H9 (cell line): ENCODE data around the gene COL23A1. TPM values are rescaled to one million over a fixed set of nuclear protein-coding genes. Genes with fewer than 3 reads are reported as not detected.

Experiments
- DNase-seq: peaks from one replicate; pipeline ENCODE4 v3.0.0-alpha.2; 2017
- H2AFZ ChIP-seq: one replicate; pipeline ENCODE4 v1.6.1; 2013; ENCODE audit warnings: mild to moderate bottlenecking, low read length, control low read depth, moderate library complexity
- H2AK5ac ChIP-seq: 2 replicates; pipeline ENCODE4 v1.6.1; 2013; ENCODE audit warnings: low read length, control low read depth, mixed read lengths; ENCODE audit not compliant: insufficient read length
- H2BK120ac ChIP-seq: one replicate; pipeline ENCODE4 v1.6.1; 2013; ENCODE audit warnings: low read depth, mild to moderate bottlenecking, low read length, control low read depth, inconsistent platforms; ENCODE audit not compliant: poor library complexity, severe bottlenecking
- H2BK12ac ChIP-seq: 2 replicates; pipeline ENCODE4 v1.6.1; 2013; ENCODE audit warnings: low read length, control low read depth, mixed read lengths, low read depth; ENCODE audit not compliant: insufficient read length
- H2BK15ac ChIP-seq: 2 replicates; pipeline ENCODE4 v1.6.1; 2013; ENCODE audit warnings: low read depth, low read length, control low read depth
- H2BK20ac ChIP-seq: one replicate; pipeline ENCODE4 v1.6.1; 2013; ENCODE audit warnings: low read depth, mild to moderate bottlenecking, low read length, control low read depth, inconsistent platforms; ENCODE audit not compliant: poor library complexity, severe bottlenecking
- H2BK5ac ChIP-seq: 2 replicates; pipeline ENCODE4 v1.6.1; 2013; ENCODE audit warnings: low read length, control low read depth, mixed read lengths; ENCODE audit not compliant: insufficient read length
- H3K14ac ChIP-seq: 2 replicates; pipeline ENCODE4 v1.6.1; 2013; ENCODE audit warnings: low read length, control low read depth; ENCODE audit not compliant: insufficient read depth
- H3K18ac ChIP-seq: 2 replicates; pipeline ENCODE4 v1.6.1; 2013; ENCODE audit warnings: low read depth, mild to moderate bottlenecking, mixed read lengths, low read length, control low read depth; ENCODE audit not compliant: insufficient read length
- H3K23ac ChIP-seq: 2 replicates; pipeline ENCODE4 v1.6.1; 2013; ENCODE audit warnings: low read length, control low read depth, mixed read lengths, low read depth; ENCODE audit not compliant: insufficient read length
- H3K23me2 ChIP-seq: 2 replicates; pipeline ENCODE4 v1.6.1; 2013; ENCODE audit warnings: low read depth, mild to moderate bottlenecking, mixed read lengths, low read length, control low read depth; ENCODE audit not compliant: insufficient read length, poor library complexity, severe bottlenecking
- H3K27ac ChIP-seq: 2 replicates; pipeline ENCODE4 v1.5.1; 2013; ENCODE audit warnings: low read length, control low read depth, mixed read lengths, low read depth; ENCODE audit not compliant: insufficient read length
- H3K27me3 ChIP-seq: 2 replicates; pipeline ENCODE4 v1.6.1; 2013; ENCODE audit warnings: low read length, control low read depth, inconsistent platforms; ENCODE audit not compliant: insufficient read depth
- H3K4ac ChIP-seq: 2 replicates; pipeline ENCODE4 v1.6.1; 2013; ENCODE audit warnings: low read depth, mild to moderate bottlenecking, control low read depth, inconsistent platforms, low read length, moderate library complexity
- H3K4me1 ChIP-seq: 2 replicates; pipeline ENCODE4 v1.6.1; 2013; ENCODE audit warnings: low read length, control low read depth, inconsistent platforms; ENCODE audit not compliant: insufficient read depth
- H3K4me2 ChIP-seq: 2 replicates; pipeline ENCODE4 v1.6.1; 2013; ENCODE audit warnings: low read length, control low read depth, mixed read lengths; ENCODE audit not compliant: insufficient read length, insufficient read depth
- H3K56ac ChIP-seq: 2 replicates; pipeline ENCODE4 v1.6.1; 2013; ENCODE audit warnings: low read depth, mild to moderate bottlenecking, mixed read lengths, low read length, control low read depth; ENCODE audit not compliant: insufficient read length
- H3K79me1 ChIP-seq: 2 replicates; pipeline ENCODE4 v1.6.1; 2013; ENCODE audit warnings: low read depth, mild to moderate bottlenecking, moderate library complexity, low read length, control low read depth, inconsistent platforms; ENCODE audit not compliant: insufficient read depth, poor library complexity, severe bottlenecking
- H3K79me2 ChIP-seq: 2 replicates; pipeline ENCODE4 v1.6.1; 2013; ENCODE audit warnings: low read length, control low read depth, inconsistent platforms; ENCODE audit not compliant: insufficient read depth
- H3K9ac ChIP-seq: 2 replicates; pipeline ENCODE4 v1.6.1; 2013; ENCODE audit warnings: low read length, control low read depth, mixed read lengths; ENCODE audit not compliant: insufficient read length; ENCODE audit errors: extremely low read depth
- H3K9me3 ChIP-seq: one replicate; pipeline ENCODE4 v1.6.1; 2013; ENCODE audit warnings: low read depth, low read length, inconsistent platforms; ENCODE audit not compliant: control insufficient read depth
- H3T11ph ChIP-seq: one replicate; pipeline ENCODE4 v1.6.1; 2013; ENCODE audit warnings: mild to moderate bottlenecking, low read length, control low read depth, inconsistent platforms
- H4K20me1 ChIP-seq: one replicate; pipeline ENCODE4 v1.6.1; 2013; ENCODE audit not compliant: control insufficient read depth, insufficient read length, insufficient read depth
- H4K5ac ChIP-seq: 2 replicates; pipeline ENCODE4 v1.6.1; 2013; ENCODE audit warnings: low read depth, mild to moderate bottlenecking, mixed read lengths, low read length, control low read depth; ENCODE audit not compliant: insufficient read length
- H4K8ac ChIP-seq: replicated peaks from 2 replicates; pipeline ENCODE4 v1.6.1; 2013; ENCODE audit warnings: low read length, control low read depth, mixed read lengths, low read depth; ENCODE audit not compliant: insufficient read length
- H4K91ac ChIP-seq: 2 replicates; pipeline ENCODE4 v1.6.1; 2013; ENCODE audit warnings: low read depth, mild to moderate bottlenecking, moderate library complexity, mixed read lengths, low read length, control low read depth; ENCODE audit not compliant: insufficient read length
- H3K27ac Mint-ChIP-seq, 3 experiments: 2 replicates in 2 of 3; 3 replicates in 1 of 3; pipeline ENCODE4 v1.8.0; 2020 to 2021; ENCODE audit warnings: mixed read lengths in 3 of 3, mild to moderate bottlenecking in 1 of 3, moderate library complexity in 1 of 3
- H3K27me3 Mint-ChIP-seq: 2 replicates; pipeline ENCODE4 v1.8.0; 2021; ENCODE audit warnings: low read depth, mild to moderate bottlenecking, moderate library complexity, mixed read lengths
- H3K36me3 Mint-ChIP-seq, 3 experiments: 2 replicates in 2 of 3; 3 replicates in 1 of 3; pipeline ENCODE4 v1.8.0; 2020 to 2021; ENCODE audit warnings: low read depth in 3 of 3, mixed read lengths in 3 of 3; ENCODE audit not compliant: insufficient read depth in 1 of 3
- H3K4me1 Mint-ChIP-seq, 2 experiments: 2 replicates each; pipeline ENCODE4 v1.8.0; 2020; ENCODE audit warnings: mixed read lengths in 2 of 2
- H3K4me3 Mint-ChIP-seq, 2 experiments: 2 replicates in 1 of 2; 3 replicates in 1 of 2; pipeline ENCODE4 v1.8.0; 2020 to 2021; ENCODE audit warnings: mild to moderate bottlenecking in 2 of 2, mixed read lengths in 2 of 2, moderate library complexity in 1 of 2
- H3K9me3 Mint-ChIP-seq, 2 experiments: 2 replicates in 1 of 2; 3 replicates in 1 of 2; pipeline ENCODE4 v1.8.0; 2020; ENCODE audit warnings: mild to moderate bottlenecking in 2 of 2, mixed read lengths in 2 of 2, moderate library complexity in 1 of 2
- WGBS: extraction: QIAGEN DNeasy Blood & Tissue Kit; methylation state at CpG from one replicate; pipeline ENCODE4 v1.1.7; 2013; ENCODE audit warnings: missing lambda C conversion rate, low lambda C conversion rate, mixed read lengths; ENCODE audit not compliant: insufficient read length; ENCODE audit errors: extremely low coverage; 5-methylcytosine and 5-hydroxymethylcytosine counted together
- total RNA-seq: library from RNA; stranded (reverse); gene quantifications from 2 replicates; pipeline ENCODE4 v1.2.1, GENCODE V29; 2021
- TF ChIP-seq, protein P1 (sequence below): fragments of 200-600 bp; sonication (generic); conservative IDR thresholded peaks from 3 replicates; pipeline ENCODE4 v1.8.0; 2021; ENCODE audit warnings: antibody characterized with exemption, mild to moderate bottlenecking

Gene COL23A1
- total RNA-seq, 1 experiment from 2014 or later: 2.6 TPM

DNA sequence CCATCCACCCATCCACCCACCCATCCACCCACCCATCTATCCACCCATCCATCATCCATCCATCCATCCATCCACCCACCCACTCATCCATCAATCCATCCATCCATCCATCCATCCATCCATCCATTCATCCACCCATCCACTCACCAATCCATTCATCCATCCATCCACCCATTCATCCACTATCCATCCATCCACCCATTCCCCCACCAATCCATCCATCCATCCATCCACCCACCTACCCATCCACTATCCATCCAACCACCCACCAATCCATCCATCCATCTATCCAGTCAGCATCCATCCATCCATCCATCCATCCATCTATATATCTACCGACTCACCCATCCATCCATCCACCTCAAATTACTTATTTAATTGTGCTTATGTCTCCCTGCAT lies 320.7 kb downstream of the COL23A1 start:
- H3K9me3 ChIP-seq: no peaks in the 10 kb centered on the region
- no peak overlapping the region for H3K14ac ChIP-seq
- no peaks in the 10 kb centered on the region for H3K23me2 ChIP-seq
- H3K27ac ChIP-seq: no peak overlapping the region
- no peak overlapping the region for H4K8ac ChIP-seq
- WGBS: 100% methylated on average over 1 of the region's 1 CpG
- no peaks in the 10 kb centered on the region for H4K20me1 ChIP-seq
- no peak overlapping the region for H3K56ac ChIP-seq
- no peaks in the 10 kb centered on the region for H3K4me1 ChIP-seq
- no peak overlapping the region for H2BK15ac ChIP-seq
- H2BK12ac ChIP-seq: no peak overlapping the region
- no peak overlapping the region for H2BK5ac ChIP-seq
- H3K18ac ChIP-seq: no peak overlapping the region
- Mint-ChIP-seq H3K4me3 (no peak overlapping the region; a peak in 1 of 5 replicates), H3K9me3 (no peaks in the 10 kb centered on the region), H3K4me1 (no peaks in the 10 kb centered on the region), H3K27me3 (peaks cover 9% of the 10 kb centered on the region), H3K27ac (no peak overlapping the region; a peak in 1 of 7 replicates), H3K36me3 (no peaks in the 10 kb centered on the region)
- no peak overlapping the region for H4K91ac ChIP-seq
- no peaks in the 10 kb centered on the region for H3K27me3 ChIP-seq
- no peak overlapping the region for H2AFZ ChIP-seq
- TF ChIP-seq, protein P1, sequence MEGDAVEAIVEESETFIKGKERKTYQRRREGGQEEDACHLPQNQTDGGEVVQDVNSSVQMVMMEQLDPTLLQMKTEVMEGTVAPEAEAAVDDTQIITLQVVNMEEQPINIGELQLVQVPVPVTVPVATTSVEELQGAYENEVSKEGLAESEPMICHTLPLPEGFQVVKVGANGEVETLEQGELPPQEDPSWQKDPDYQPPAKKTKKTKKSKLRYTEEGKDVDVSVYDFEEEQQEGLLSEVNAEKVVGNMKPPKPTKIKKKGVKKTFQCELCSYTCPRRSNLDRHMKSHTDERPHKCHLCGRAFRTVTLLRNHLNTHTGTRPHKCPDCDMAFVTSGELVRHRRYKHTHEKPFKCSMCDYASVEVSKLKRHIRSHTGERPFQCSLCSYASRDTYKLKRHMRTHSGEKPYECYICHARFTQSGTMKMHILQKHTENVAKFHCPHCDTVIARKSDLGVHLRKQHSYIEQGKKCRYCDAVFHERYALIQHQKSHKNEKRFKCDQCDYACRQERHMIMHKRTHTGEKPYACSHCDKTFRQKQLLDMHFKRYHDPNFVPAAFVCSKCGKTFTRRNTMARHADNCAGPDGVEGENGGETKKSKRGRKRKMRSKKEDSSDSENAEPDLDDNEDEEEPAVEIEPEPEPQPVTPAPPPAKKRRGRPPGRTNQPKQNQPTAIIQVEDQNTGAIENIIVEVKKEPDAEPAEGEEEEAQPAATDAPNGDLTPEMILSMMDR: no peak
- H3K23ac ChIP-seq: no peak overlapping the region
- no peak for DNase-seq
- H3T11ph ChIP-seq: no peak overlapping the region
- no peaks in the 10 kb centered on the region for H3K79me2 ChIP-seq
- no peak overlapping the region for H3K4me2 ChIP-seq
- H3K4ac ChIP-seq: no peak overlapping the region
- no peaks in the 10 kb centered on the region for H3K79me1 ChIP-seq
- H4K5ac ChIP-seq: no peak overlapping the region
- no peak overlapping the region for H3K9ac ChIP-seq
- H2AK5ac ChIP-seq: no peak overlapping the region
- no peak overlapping the region for H2BK20ac ChIP-seq
- H2BK120ac ChIP-seq: no peak overlapping the region
